ENCODE results near the gene ADAMTSL1. TPM values are rescaled to one million over a fixed set of nuclear protein-coding genes. Genes with fewer than 3 reads are reported as not detected.

The ADAMTSL1 gene
- total RNA-seq, 1 experiment from 2014 or later: 0.94 TPM

DNA sequence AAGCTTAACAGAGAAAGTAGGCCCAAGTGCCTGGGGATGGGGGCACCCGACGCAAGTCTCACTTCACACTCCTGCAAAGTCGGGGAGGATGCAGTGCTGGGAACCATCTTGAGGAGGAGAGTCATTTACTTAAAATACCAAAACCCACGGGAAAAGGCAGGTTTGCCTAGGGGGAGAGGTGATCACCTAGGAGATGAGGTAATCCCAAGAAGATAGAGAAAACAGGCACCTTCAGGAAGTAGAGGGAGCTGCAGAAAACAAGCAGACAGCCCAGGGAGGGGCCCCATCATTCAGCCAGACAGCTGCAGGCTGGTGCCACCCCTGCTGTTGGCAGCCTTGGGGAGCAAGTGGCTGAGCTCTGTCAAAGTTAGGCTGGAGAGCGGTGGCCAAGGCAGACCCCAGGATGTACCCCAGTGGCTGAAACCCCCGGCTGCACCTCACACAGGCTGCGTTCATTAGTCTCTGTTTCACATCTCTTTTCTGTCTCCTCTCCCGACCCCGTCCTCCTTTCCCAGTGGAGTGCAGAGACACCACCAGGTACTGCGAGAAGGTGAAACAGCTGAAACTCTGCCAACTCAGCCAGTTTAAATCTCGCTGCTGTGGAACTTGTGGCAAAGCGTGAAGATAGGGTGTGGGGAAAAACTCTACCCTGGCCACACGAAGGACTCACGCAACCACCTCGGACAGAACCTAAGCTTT, 434.1 kb downstream of the ADAMTSL1 start:
- POLR2A ChIA-PET: interaction anchor here (0.6 kb wide), 1 partner anchor 925 kb away, joined by 6 read pairs; no protein-coding TSS in a partner anchor
- Mint-ChIP-seq H3K27ac (no peak overlapping the region), H3K36me3 (no peaks in the 10 kb centered on the region), H3K27me3 (ENCODE audit: low read depth) (no peaks in the 10 kb centered on the region), H3K4me3 (no peak overlapping the region), H3K9me3 (peaks cover 5% of the 10 kb centered on the region; the same call in 1 of the 2 replicates), H3K4me1 (peaks cover 27% of the 10 kb centered on the region)
- CTCF ChIA-PET: interaction anchor here (1.9 kb wide), 1 partner anchor 45 kb away, joined by 6 read pairs; no protein-coding TSS in a partner anchor
- ATAC-seq (peak; percentile 20), DNase-seq (ENCODE audit: low spot score) (no peak)
- TF ChIP-seq ZNF416 (CRISPR knock-in tag; IDR thresholded peaks at IDR 0.05) (no peak), FOXK1 (CRISPR knock-in tag; IDR thresholded peaks at IDR 0.05) (no peak), ZNF423 (CRISPR knock-in tag; IDR thresholded peaks at IDR 0.05) (no peak)
- TF ChIP-seq, protein P1, sequence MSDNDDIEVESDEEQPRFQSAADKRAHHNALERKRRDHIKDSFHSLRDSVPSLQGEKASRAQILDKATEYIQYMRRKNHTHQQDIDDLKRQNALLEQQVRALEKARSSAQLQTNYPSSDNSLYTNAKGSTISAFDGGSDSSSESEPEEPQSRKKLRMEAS (CRISPR knock-in tag; IDR thresholded peaks at IDR 0.05): no peak
- TF ChIP-seq, protein P2, sequence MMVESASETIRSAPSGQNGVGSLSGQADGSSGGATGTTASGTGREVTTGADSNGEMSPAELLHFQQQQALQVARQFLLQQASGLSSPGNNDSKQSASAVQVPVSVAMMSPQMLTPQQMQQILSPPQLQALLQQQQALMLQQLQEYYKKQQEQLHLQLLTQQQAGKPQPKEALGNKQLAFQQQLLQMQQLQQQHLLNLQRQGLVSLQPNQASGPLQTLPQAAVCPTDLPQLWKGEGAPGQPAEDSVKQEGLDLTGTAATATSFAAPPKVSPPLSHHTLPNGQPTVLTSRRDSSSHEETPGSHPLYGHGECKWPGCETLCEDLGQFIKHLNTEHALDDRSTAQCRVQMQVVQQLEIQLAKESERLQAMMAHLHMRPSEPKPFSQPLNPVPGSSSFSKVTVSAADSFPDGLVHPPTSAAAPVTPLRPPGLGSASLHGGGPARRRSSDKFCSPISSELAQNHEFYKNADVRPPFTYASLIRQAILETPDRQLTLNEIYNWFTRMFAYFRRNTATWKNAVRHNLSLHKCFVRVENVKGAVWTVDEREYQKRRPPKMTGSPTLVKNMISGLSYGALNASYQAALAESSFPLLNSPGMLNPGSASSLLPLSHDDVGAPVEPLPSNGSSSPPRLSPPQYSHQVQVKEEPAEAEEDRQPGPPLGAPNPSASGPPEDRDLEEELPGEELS (CRISPR knock-in tag; IDR thresholded peaks at IDR 0.05): no peak

DNA sequence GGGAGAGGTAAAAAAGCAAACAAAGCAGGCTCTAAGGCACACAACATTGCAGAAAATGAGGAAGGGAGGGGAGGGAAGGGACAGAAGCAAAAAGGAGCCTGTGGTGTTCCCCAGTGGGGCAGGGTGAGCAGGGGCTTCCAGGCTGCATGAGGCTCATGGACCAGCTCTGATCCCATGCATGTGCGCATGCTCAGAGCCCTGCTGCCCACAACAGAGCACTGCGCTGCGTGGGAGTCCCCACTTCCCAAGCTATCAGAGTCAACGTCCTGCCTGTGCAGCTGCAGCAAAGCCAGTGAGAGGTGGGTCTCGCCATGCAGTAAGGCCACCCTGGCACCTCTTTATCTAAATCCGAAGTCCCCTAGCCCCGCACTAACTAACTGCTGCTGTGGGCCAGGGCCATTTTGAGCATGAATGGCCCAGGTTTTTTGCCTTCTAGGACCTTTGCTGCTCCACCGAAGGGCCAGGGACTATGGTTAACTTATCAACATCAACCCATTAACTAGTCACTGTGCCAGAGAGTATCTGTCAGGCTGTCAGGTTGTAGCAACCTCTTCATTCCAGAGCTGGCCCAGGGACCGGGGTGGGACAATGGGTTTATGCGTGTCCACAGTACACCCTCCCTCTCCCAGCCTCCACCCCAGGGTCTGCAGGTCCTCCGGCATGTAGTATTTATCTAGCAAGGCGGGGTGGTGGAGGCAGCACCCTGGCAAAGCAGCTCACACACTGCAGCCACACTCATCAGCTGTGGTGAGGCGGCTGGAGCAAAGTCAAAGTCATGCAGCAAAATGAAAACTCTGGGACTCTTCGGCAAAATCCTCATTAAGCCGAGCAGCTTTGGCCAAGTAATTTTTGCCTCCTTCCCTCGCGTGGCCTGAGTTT, 435.4 kb downstream of the ADAMTSL1 start:
- no peaks in the 10 kb centered on the region for H3K27me3 Mint-ChIP-seq (ENCODE audit: low read depth)
- DNase-seq (ENCODE audit: low spot score) (no peak), ATAC-seq (peak; percentile 21; the same call in 1 of the 2 replicates)
- peaks cover 27% of the 10 kb centered on the region for H3K4me1 Mint-ChIP-seq
- ChIA-PET POLR2A (no interaction called here), CTCF (interaction anchor here (0.6 to 1.9 kb wide), 2 partner anchors 47 to 71 kb away, joined by 4 to 6 read pairs; no protein-coding TSS in a partner anchor)
- no peak overlapping the region for H3K4me3 Mint-ChIP-seq
- H3K36me3 Mint-ChIP-seq: no peaks in the 10 kb centered on the region
- H3K27ac Mint-ChIP-seq: no peak overlapping the region
- no peaks in the 10 kb centered on the region for H3K9me3 Mint-ChIP-seq
- no peak for TF ChIP-seq IRF2 (CRISPR knock-in tag; IDR thresholded peaks at IDR 0.05; ENCODE audit: borderline replicate concordance, low read depth)
- TF ChIP-seq ZNF423 (CRISPR knock-in tag; IDR thresholded peaks at IDR 0.05): no peak
- no peak for TF ChIP-seq ZNF317 (CRISPR knock-in tag; IDR thresholded peaks at IDR 0.05; ENCODE audit: borderline replicate concordance, low read depth)
- TF ChIP-seq, protein P3, sequence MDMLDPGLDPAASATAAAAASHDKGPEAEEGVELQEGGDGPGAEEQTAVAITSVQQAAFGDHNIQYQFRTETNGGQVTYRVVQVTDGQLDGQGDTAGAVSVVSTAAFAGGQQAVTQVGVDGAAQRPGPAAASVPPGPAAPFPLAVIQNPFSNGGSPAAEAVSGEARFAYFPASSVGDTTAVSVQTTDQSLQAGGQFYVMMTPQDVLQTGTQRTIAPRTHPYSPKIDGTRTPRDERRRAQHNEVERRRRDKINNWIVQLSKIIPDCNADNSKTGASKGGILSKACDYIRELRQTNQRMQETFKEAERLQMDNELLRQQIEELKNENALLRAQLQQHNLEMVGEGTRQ (CRISPR knock-in tag; IDR thresholded peaks at IDR 0.05): no peak
- TF ChIP-seq ZNF263 (CRISPR knock-in tag; IDR thresholded peaks at IDR 0.05; ENCODE audit: low read depth): no peak
- TF ChIP-seq FOXK1 (CRISPR knock-in tag; IDR thresholded peaks at IDR 0.05): no peak
- TF ChIP-seq, protein P4, sequence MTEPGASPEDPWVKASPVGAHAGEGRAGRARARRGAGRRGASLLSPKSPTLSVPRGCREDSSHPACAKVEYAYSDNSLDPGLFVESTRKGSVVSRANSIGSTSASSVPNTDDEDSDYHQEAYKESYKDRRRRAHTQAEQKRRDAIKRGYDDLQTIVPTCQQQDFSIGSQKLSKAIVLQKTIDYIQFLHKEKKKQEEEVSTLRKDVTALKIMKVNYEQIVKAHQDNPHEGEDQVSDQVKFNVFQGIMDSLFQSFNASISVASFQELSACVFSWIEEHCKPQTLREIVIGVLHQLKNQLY (CRISPR knock-in tag; IDR thresholded peaks at IDR 0.05): no peak
- TF ChIP-seq, protein P5, sequence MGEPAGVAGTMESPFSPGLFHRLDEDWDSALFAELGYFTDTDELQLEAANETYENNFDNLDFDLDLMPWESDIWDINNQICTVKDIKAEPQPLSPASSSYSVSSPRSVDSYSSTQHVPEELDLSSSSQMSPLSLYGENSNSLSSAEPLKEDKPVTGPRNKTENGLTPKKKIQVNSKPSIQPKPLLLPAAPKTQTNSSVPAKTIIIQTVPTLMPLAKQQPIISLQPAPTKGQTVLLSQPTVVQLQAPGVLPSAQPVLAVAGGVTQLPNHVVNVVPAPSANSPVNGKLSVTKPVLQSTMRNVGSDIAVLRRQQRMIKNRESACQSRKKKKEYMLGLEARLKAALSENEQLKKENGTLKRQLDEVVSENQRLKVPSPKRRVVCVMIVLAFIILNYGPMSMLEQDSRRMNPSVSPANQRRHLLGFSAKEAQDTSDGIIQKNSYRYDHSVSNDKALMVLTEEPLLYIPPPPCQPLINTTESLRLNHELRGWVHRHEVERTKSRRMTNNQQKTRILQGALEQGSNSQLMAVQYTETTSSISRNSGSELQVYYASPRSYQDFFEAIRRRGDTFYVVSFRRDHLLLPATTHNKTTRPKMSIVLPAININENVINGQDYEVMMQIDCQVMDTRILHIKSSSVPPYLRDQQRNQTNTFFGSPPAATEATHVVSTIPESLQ (CRISPR knock-in tag; IDR thresholded peaks at IDR 0.05): no peak
- TF ChIP-seq, protein P6, sequence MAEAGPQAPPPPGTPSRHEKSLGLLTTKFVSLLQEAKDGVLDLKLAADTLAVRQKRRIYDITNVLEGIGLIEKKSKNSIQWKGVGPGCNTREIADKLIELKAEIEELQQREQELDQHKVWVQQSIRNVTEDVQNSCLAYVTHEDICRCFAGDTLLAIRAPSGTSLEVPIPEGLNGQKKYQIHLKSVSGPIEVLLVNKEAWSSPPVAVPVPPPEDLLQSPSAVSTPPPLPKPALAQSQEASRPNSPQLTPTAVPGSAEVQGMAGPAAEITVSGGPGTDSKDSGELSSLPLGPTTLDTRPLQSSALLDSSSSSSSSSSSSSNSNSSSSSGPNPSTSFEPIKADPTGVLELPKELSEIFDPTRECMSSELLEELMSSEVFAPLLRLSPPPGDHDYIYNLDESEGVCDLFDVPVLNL (CRISPR knock-in tag; IDR thresholded peaks at IDR 0.05; ENCODE audit: borderline replicate concordance, low read depth): no peak
- TF ChIP-seq, protein P7, sequence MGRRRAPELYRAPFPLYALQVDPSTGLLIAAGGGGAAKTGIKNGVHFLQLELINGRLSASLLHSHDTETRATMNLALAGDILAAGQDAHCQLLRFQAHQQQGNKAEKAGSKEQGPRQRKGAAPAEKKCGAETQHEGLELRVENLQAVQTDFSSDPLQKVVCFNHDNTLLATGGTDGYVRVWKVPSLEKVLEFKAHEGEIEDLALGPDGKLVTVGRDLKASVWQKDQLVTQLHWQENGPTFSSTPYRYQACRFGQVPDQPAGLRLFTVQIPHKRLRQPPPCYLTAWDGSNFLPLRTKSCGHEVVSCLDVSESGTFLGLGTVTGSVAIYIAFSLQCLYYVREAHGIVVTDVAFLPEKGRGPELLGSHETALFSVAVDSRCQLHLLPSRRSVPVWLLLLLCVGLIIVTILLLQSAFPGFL (CRISPR knock-in tag; IDR thresholded peaks at IDR 0.05; ENCODE audit: borderline replicate concordance): no peak
- no peak for TF ChIP-seq OVOL2 (CRISPR knock-in tag; IDR thresholded peaks at IDR 0.05; ENCODE audit: borderline replicate concordance)
- no peak for TF ChIP-seq TP53 (CRISPR knock-in tag; IDR thresholded peaks at IDR 0.05)
- TF ChIP-seq RELA (CRISPR knock-in tag; IDR thresholded peaks at IDR 0.05; ENCODE audit: borderline replicate concordance): no peak
- TF ChIP-seq, protein P8, sequence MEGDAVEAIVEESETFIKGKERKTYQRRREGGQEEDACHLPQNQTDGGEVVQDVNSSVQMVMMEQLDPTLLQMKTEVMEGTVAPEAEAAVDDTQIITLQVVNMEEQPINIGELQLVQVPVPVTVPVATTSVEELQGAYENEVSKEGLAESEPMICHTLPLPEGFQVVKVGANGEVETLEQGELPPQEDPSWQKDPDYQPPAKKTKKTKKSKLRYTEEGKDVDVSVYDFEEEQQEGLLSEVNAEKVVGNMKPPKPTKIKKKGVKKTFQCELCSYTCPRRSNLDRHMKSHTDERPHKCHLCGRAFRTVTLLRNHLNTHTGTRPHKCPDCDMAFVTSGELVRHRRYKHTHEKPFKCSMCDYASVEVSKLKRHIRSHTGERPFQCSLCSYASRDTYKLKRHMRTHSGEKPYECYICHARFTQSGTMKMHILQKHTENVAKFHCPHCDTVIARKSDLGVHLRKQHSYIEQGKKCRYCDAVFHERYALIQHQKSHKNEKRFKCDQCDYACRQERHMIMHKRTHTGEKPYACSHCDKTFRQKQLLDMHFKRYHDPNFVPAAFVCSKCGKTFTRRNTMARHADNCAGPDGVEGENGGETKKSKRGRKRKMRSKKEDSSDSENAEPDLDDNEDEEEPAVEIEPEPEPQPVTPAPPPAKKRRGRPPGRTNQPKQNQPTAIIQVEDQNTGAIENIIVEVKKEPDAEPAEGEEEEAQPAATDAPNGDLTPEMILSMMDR (IDR thresholded peaks at IDR 0.05): no peak
- TF ChIP-seq, protein P9, sequence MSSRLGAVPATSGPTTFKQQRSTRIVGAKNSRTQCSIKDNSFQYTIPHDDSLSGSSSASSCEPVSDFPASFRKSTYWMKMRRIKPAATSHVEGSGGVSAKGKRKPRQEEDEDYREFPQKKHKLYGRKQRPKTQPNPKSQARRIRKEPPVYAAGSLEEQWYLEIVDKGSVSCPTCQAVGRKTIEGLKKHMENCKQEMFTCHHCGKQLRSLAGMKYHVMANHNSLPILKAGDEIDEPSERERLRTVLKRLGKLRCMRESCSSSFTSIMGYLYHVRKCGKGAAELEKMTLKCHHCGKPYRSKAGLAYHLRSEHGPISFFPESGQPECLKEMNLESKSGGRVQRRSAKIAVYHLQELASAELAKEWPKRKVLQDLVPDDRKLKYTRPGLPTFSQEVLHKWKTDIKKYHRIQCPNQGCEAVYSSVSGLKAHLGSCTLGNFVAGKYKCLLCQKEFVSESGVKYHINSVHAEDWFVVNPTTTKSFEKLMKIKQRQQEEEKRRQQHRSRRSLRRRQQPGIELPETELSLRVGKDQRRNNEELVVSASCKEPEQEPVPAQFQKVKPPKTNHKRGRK (CRISPR knock-in tag; IDR thresholded peaks at IDR 0.05; ENCODE audit: borderline replicate concordance): no peak
